ENCODE data around the gene NUCB2.

NUCB2 gene

GRCh38 chr11:17350455-17351171, 74.1 kb downstream of the NUCB2 start:
- Histone ChIP-seq H3K27ac (replicated peaks) (peak overlapping the region; percentile 92), H3K27me3 (ENCODE audit: insufficient read depth, poor library complexity, severe bottlenecking) (no peaks in the 10 kb centered on the region), H3K4me3 (replicated peaks; ENCODE audit: insufficient read depth, low read length) (no peak overlapping the region)
- TF ChIP-seq POLR2AphosphoS5 (IDR thresholded peaks at IDR 0.05; ENCODE audit: low read depth): no peak; the same call in 1 of the 2 replicates
- no peak for TF ChIP-seq REST (IDR thresholded peaks at IDR 0.05; ENCODE audit: insufficient replicate concordance, low read depth)
- TF ChIP-seq SPI1 (IDR thresholded peaks at IDR 0.05; ENCODE audit: borderline replicate concordance, low read depth): no peak
- TF ChIP-seq CTCF (IDR thresholded peaks at IDR 0.05; ENCODE audit: insufficient read depth, low read length): no peak
- no peak for TF ChIP-seq GABPA (IDR thresholded peaks at IDR 0.05; ENCODE audit: low read depth)
- DNase-seq (ENCODE audit: low read depth in 1 of 2, low spot score in 1 of 2): no peak

GRCh38 chr11:17351172-17351509, 74.6 kb downstream of the NUCB2 start:
- Histone ChIP-seq H3K27ac (replicated peaks) (peak overlapping the region; percentile 92), H3K4me3 (replicated peaks; ENCODE audit: insufficient read depth, low read length) (peak overlapping the region; percentile 50), H3K27me3 (ENCODE audit: insufficient read depth, poor library complexity, severe bottlenecking) (no peaks in the 10 kb centered on the region)
- TF ChIP-seq SPI1 (IDR thresholded peaks at IDR 0.05; ENCODE audit: borderline replicate concordance, low read depth): no peak
- no peak for TF ChIP-seq CTCF (IDR thresholded peaks at IDR 0.05; ENCODE audit: insufficient read depth, low read length)
- TF ChIP-seq POLR2AphosphoS5 (IDR thresholded peaks at IDR 0.05; ENCODE audit: low read depth): no peak
- TF ChIP-seq REST (IDR thresholded peaks at IDR 0.05; ENCODE audit: insufficient replicate concordance, low read depth): no peak
- no peak for TF ChIP-seq GABPA (IDR thresholded peaks at IDR 0.05; ENCODE audit: low read depth)
- peak in 1 of 2 experiments; percentile 14 for DNase-seq (ENCODE audit: low read depth in 1 of 2, low spot score in 1 of 2)

GRCh38 chr11:17351510-17352176, 75.1 kb downstream of the NUCB2 start, which contains the start of gene NCR3LG1:
Gene NCR3LG1 (plus strand): TSS chr11:17351800. CDS start chr11:17351970, 170 bp downstream.
- no peaks in the 10 kb centered on the region for H3K27me3 ChIP-seq (ENCODE audit: insufficient read depth, poor library complexity, severe bottlenecking)
- peak; percentile 46; the same call in 1 of the 2 replicates for TF ChIP-seq POLR2AphosphoS5 (IDR thresholded peaks at IDR 0.05; ENCODE audit: low read depth)
- no peak for TF ChIP-seq CTCF (IDR thresholded peaks at IDR 0.05; ENCODE audit: insufficient read depth, low read length)
- DNase-seq (ENCODE audit: low read depth in 1 of 2, low spot score in 1 of 2): peak; percentile 80 to 84
- H3K27ac ChIP-seq (replicated peaks): peak within 1 kb of the TSS; percentile 92
- peak within 1 kb of the TSS; percentile 50 for H3K4me3 ChIP-seq (replicated peaks; ENCODE audit: insufficient read depth, low read length)
